ENCODE data around the gene INTS6L.

Gene INTS6L

GRCh38 chrX:135522132-135522530 is 1.7 kb downstream of the INTS6L start:
- DNase-seq (ENCODE audit: low read depth) = no peak
- H3K4me3 ChIP-seq (ENCODE audit: low read length) = peak overlapping the region; percentile 62
- TF ChIP-seq CTCF (conservative IDR thresholded peaks at IDR 0.05; ENCODE audit: low read length) = no peak

- peak overlapping the region; percentile 62; the same call in 1 of the 2 replicates for H3K4me3 ChIP-seq (ENCODE audit: low read length)
- DNase-seq (ENCODE audit: low read depth) = no peak
- TF ChIP-seq CTCF (conservative IDR thresholded peaks at IDR 0.05; ENCODE audit: low read length) = no peak
Observed at GRCh38 chrX:135522878-135523693, 2.6 kb downstream of the INTS6L start.

DNA sequence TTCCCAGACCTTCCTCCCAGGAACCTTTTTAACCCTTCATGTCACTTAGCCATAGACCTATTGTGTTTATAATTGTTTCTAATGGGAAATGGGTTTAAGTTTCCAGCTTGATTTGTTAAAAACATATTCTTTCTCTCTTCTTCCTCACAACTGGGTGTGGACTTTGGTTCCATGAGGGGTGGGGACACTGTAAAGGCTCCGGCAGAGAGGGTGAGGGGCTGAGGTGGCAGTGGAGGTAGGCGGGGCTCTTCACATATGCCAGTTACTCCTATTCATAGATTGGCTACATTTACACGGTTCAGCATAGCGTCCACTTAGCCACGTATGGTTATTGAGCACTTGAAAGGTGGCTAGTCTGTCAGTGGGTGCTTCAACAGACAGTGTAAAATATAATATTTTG is 7.8 kb downstream of the INTS6L start:
- no peak for DNase-seq (ENCODE audit: low read depth)
- no peak for TF ChIP-seq CTCF (conservative IDR thresholded peaks at IDR 0.05; ENCODE audit: low read length)
- no peak overlapping the region for H3K4me3 ChIP-seq (ENCODE audit: low read length)

- no peak overlapping the region for H3K4me3 ChIP-seq (ENCODE audit: low read length)
- no peak for DNase-seq (ENCODE audit: low read depth)
Observed at GRCh38 chrX:135528756-135529155, 8.3 kb downstream of the INTS6L start.

GRCh38 chrX:135530097-135530496 is 9.6 kb downstream of the INTS6L start:
- no peak overlapping the region for H3K4me3 ChIP-seq (ENCODE audit: low read length)
- no peak for DNase-seq (ENCODE audit: low read depth)
- no peak for TF ChIP-seq CTCF (conservative IDR thresholded peaks at IDR 0.05; ENCODE audit: low read length)

More at GRCh38 chrX:135528756-135529155, 8.3 kb downstream of the INTS6L start:
- TF ChIP-seq CTCF (conservative IDR thresholded peaks at IDR 0.05; ENCODE audit: low read length) = no peak

GRCh38 chrX:135531813-135532212 is 11.4 kb downstream of the INTS6L start:
- no peak for TF ChIP-seq CTCF (conservative IDR thresholded peaks at IDR 0.05; ENCODE audit: low read length)
- DNase-seq (ENCODE audit: low read depth) = no peak
- no peak overlapping the region for H3K4me3 ChIP-seq (ENCODE audit: low read length)

Data from AG10803 (cell line).